Kidney capillary endothelial cell (primary cell): ENCODE data around the gene OCIAD1.

ENCODE experiments used
- DNase-seq: peaks from one replicate; pipeline ENCODE4 v3.0.0-alpha.2; 2018; ENCODE audit warnings: low spot score

Gene OCIAD1

GRCh38 chr4:48896845-48897244, 66.0 kb downstream of the OCIAD1 start:
- no peak for DNase-seq

- DNase-seq: peak; percentile 44
Measured at GRCh38 chr4:48898733-48899431, 68.0 kb downstream of the OCIAD1 start.

GRCh38 chr4:48899432-48899749, 68.5 kb downstream of the OCIAD1 start:
- DNase-seq: no peak

- DNase-seq: no peak
Measured at GRCh38 chr4:48899950-48900349, 69.1 kb downstream of the OCIAD1 start.

GRCh38 chr4:48901196-48901595, 70.3 kb downstream of the OCIAD1 start:
- DNase-seq: no peak

- DNase-seq: no peak
Measured at GRCh38 chr4:48902266-48902665, 71.4 kb downstream of the OCIAD1 start.

- no peak for DNase-seq
Measured at GRCh38 chr4:48904101-48904500, 73.2 kb downstream of the OCIAD1 start.

GRCh38 chr4:48904541-48905142, 73.8 kb downstream of the OCIAD1 start:
- DNase-seq: no peak

GRCh38 chr4:48905363-48906015, 74.6 kb downstream of the OCIAD1 start:
- no peak for DNase-seq

GRCh38 chr4:48906206-48907173, 75.6 kb downstream of the OCIAD1 start, which contains the start of gene OCIAD2:
OCIAD2 (minus strand) TSS chr4:48906774; CDS start chr4:48904549, 2,225 bp downstream.
- DNase-seq: peak; percentile 83

GRCh38 chr4:48907706-48908477, 77.0 kb downstream of the OCIAD1 start:
- DNase-seq: no peak

GRCh38 chr4:48908687-48909086, 77.8 kb downstream of the OCIAD1 start:
- no peak for DNase-seq

- DNase-seq: peak; percentile 98
Measured at GRCh38 chr4:48909697-48910096, 78.8 kb downstream of the OCIAD1 start.

GRCh38 chr4:48910511-48910910, 79.6 kb downstream of the OCIAD1 start:
- DNase-seq: no peak
